ENCODE data around the gene CLN6. TPM values are rescaled to one million over a fixed set of nuclear protein-coding genes. Genes with fewer than 3 reads are reported as not detected.

The CLN6 gene
- total RNA-seq, 1 experiment from 2014 or later, result 68.7 TPM

DNA sequence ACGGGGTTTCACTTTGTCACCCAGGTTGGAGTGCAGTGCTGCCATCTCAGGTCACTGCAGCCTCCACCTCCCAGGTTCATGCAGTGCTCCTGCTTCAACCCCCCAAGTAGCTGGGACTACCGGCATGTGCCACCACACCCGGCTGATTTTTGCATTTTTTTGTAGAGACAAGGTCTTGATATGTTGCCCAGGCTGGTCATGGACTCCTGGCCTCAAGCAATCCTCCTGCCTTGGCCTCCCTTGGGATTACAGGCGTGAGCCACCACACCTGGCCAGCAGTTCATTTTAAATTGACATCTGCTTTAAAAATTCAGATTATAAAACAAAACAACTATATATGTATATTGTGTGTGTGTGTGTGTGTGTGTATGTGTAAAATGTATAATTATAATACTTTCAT is 62.7 kb downstream of the CLN6 start:
- ChIA-PET POLR2A (no interaction called here), CTCF (no interaction called here)
- no TSS peak for BruUV-seq (replicated peaks)
- intact Hi-C loops (cut with micrococcal nuclease; ENCODE audit: unreplicated experiment), result no loop called here
- H3K4me3 ChIP-seq (ENCODE audit: low read depth in 2 of 2, low read length in 2 of 2), result no peak overlapping the region
- no peaks in the 10 kb centered on the region for H3K4me1 ChIP-seq (ENCODE audit: control insufficient read depth, insufficient read depth, low read length)
- no peaks in the 10 kb centered on the region for H3K9me3 ChIP-seq (ENCODE audit: control insufficient read depth, insufficient read depth, low read depth, low read length)
- TF ChIP-seq SIN3A (IDR thresholded peaks at IDR 0.05; ENCODE audit: borderline replicate concordance, insufficient read depth, low read depth, low read length) (no peak), TCF7L2 (IDR thresholded peaks at IDR 0.05; ENCODE audit: low read depth, low read length) (no peak), POLR2AphosphoS5 (IDR thresholded peaks at IDR 0.05; ENCODE audit: low read depth, low read length) (no peak)
- TF ChIP-seq, protein P1, sequence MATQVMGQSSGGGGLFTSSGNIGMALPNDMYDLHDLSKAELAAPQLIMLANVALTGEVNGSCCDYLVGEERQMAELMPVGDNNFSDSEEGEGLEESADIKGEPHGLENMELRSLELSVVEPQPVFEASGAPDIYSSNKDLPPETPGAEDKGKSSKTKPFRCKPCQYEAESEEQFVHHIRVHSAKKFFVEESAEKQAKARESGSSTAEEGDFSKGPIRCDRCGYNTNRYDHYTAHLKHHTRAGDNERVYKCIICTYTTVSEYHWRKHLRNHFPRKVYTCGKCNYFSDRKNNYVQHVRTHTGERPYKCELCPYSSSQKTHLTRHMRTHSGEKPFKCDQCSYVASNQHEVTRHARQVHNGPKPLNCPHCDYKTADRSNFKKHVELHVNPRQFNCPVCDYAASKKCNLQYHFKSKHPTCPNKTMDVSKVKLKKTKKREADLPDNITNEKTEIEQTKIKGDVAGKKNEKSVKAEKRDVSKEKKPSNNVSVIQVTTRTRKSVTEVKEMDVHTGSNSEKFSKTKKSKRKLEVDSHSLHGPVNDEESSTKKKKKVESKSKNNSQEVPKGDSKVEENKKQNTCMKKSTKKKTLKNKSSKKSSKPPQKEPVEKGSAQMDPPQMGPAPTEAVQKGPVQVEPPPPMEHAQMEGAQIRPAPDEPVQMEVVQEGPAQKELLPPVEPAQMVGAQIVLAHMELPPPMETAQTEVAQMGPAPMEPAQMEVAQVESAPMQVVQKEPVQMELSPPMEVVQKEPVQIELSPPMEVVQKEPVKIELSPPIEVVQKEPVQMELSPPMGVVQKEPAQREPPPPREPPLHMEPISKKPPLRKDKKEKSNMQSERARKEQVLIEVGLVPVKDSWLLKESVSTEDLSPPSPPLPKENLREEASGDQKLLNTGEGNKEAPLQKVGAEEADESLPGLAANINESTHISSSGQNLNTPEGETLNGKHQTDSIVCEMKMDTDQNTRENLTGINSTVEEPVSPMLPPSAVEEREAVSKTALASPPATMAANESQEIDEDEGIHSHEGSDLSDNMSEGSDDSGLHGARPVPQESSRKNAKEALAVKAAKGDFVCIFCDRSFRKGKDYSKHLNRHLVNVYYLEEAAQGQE (IDR thresholded peaks at IDR 0.05; ENCODE audit: insufficient read depth in 1 of 2, low read depth in 2 of 2, low read length in 1 of 2), result no peak
- TF ChIP-seq, protein P2, sequence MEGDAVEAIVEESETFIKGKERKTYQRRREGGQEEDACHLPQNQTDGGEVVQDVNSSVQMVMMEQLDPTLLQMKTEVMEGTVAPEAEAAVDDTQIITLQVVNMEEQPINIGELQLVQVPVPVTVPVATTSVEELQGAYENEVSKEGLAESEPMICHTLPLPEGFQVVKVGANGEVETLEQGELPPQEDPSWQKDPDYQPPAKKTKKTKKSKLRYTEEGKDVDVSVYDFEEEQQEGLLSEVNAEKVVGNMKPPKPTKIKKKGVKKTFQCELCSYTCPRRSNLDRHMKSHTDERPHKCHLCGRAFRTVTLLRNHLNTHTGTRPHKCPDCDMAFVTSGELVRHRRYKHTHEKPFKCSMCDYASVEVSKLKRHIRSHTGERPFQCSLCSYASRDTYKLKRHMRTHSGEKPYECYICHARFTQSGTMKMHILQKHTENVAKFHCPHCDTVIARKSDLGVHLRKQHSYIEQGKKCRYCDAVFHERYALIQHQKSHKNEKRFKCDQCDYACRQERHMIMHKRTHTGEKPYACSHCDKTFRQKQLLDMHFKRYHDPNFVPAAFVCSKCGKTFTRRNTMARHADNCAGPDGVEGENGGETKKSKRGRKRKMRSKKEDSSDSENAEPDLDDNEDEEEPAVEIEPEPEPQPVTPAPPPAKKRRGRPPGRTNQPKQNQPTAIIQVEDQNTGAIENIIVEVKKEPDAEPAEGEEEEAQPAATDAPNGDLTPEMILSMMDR (IDR thresholded peaks at IDR 0.05), result no peak
- H3K36me3 ChIP-seq (ENCODE audit: control insufficient read depth, insufficient read depth, low read length), result peaks cover 10% of the 10 kb centered on the region; the same call in 1 of the 2 replicates
- in situ Hi-C loops (cut with HindIII; ENCODE audit: low pct_unique_long_range_greater_than_20kb, low sequenced_read_pairs), result no loop called here
- no peak for DNase-seq (ENCODE audit: low read depth, low spot score)
- no peaks in the 10 kb centered on the region for H3K27me3 ChIP-seq (ENCODE audit: control insufficient read depth, insufficient read depth, low read length)
- H3K27ac ChIP-seq (ENCODE audit: low read length), result no peak overlapping the region
- ATAC-seq, result no peak

DNA sequence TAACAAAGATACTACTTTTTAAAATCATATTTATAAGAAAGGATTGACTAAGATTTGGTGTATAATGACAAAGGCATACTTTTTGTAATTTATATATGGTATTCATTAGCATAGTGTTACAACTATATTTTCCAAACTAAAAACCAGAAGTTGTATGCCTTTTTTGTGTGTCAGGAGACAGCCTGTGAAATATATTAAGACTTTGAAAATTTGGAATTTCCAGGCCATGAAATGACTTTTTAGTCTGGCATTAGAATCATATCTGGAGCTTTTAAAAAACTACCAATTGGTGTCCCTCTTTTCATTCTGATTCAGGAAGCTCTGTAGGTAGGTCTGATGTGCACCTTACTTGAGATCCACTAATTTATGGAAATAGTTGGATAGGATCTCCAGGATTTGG is 66.3 kb downstream of the CLN6 start:
- no TSS peak for BruUV-seq (replicated peaks)
- ATAC-seq, result no peak
- in situ Hi-C loops (cut with HindIII; ENCODE audit: low pct_unique_long_range_greater_than_20kb, low sequenced_read_pairs) (no loop called here), intact Hi-C loops (cut with micrococcal nuclease; ENCODE audit: unreplicated experiment) (no loop called here)
- Histone ChIP-seq H3K27ac (ENCODE audit: low read length) (no peak overlapping the region), H3K9me3 (ENCODE audit: control insufficient read depth, insufficient read depth, low read depth, low read length) (no peaks in the 10 kb centered on the region), H3K4me1 (ENCODE audit: control insufficient read depth, insufficient read depth, low read length) (no peaks in the 10 kb centered on the region), H3K27me3 (ENCODE audit: control insufficient read depth, insufficient read depth, low read length) (no peaks in the 10 kb centered on the region), H3K36me3 (ENCODE audit: control insufficient read depth, insufficient read depth, low read length) (peaks cover 15% of the 10 kb centered on the region; the same call in 1 of the 2 replicates), H3K4me3 (ENCODE audit: low read depth in 2 of 2, low read length in 2 of 2) (no peak overlapping the region)
- CTCF ChIA-PET, result no interaction called here
- TF ChIP-seq, protein P2 (IDR thresholded peaks at IDR 0.05), result no peak
- TF ChIP-seq, protein P1 (IDR thresholded peaks at IDR 0.05; ENCODE audit: insufficient read depth in 1 of 2, low read depth in 2 of 2, low read length in 1 of 2), result no peak
- TF ChIP-seq TCF7L2 (IDR thresholded peaks at IDR 0.05; ENCODE audit: low read depth, low read length), result no peak
- TF ChIP-seq POLR2AphosphoS5 (IDR thresholded peaks at IDR 0.05; ENCODE audit: low read depth, low read length), result no peak
- TF ChIP-seq SIN3A (IDR thresholded peaks at IDR 0.05; ENCODE audit: borderline replicate concordance, insufficient read depth, low read depth, low read length), result no peak
- no peak for DNase-seq (ENCODE audit: low read depth, low spot score)
- POLR2A ChIA-PET, result no interaction called here
